SHP77 treated with DMSO at 0.1 percent for 48 hours (cell line): Measurements from ENCODE around the gene CCR4.
"Not testable (repeated sequence)": the region's sequence is repeated elsewhere in the genome, so short reads cannot be mapped to it uniquely, and the experiment has no call there.

Experiments used
- DNase-seq: peaks from one replicate; lab custom pipeline; 2025; lab: John Stamatoyannopoulos, UW

Gene CCR4

GRCh38 chr3:32951410-32951811 lies at the start of gene CCR4:
TSS of gene CCR4 (plus strand) at chr3:32951644. CDS start at chr3:32953423, 1,779 bp downstream.
- DNase-seq = no peak

GRCh38 chr3:32902887-32903371 lies 48.5 kb upstream of the CCR4 start:
- DNase-seq = peak; percentile 2

GRCh38 chr3:32903953-32904352 lies 47.5 kb upstream of the CCR4 start:
- DNase-seq = no peak

- DNase-seq = no peak
Measured at GRCh38 chr3:32909999-32910398, 41.4 kb upstream of the CCR4 start.

GRCh38 chr3:32910954-32911353 lies 40.5 kb upstream of the CCR4 start:
- no peak for DNase-seq

- DNase-seq = no peak
Measured at GRCh38 chr3:32912046-32912445, 39.4 kb upstream of the CCR4 start.

GRCh38 chr3:32913790-32914446 lies 37.5 kb upstream of the CCR4 start:
- DNase-seq = no peak

GRCh38 chr3:32919920-32920319 lies 31.5 kb upstream of the CCR4 start:
- no peak for DNase-seq

GRCh38 chr3:32922078-32922477 lies 29.4 kb upstream of the CCR4 start:
- DNase-seq = no peak

- no peak for DNase-seq
Measured at GRCh38 chr3:32930161-32930560, 21.3 kb upstream of the CCR4 start.

GRCh38 chr3:32931273-32931672 lies 20.2 kb upstream of the CCR4 start:
- DNase-seq = not testable (repeated sequence)

GRCh38 chr3:32934150-32934742 lies 17.2 kb upstream of the CCR4 start:
- no peak for DNase-seq

- DNase-seq = no peak
Measured at GRCh38 chr3:32937331-32937730, 14.1 kb upstream of the CCR4 start.

- not testable (repeated sequence) for DNase-seq
Measured at GRCh38 chr3:32939531-32940284, 11.7 kb upstream of the CCR4 start.

GRCh38 chr3:32940726-32941125 lies 10.7 kb upstream of the CCR4 start:
- DNase-seq = no peak

GRCh38 chr3:32945136-32945535 lies 6.3 kb upstream of the CCR4 start:
- no peak for DNase-seq

- DNase-seq = not testable (repeated sequence)
Measured at GRCh38 chr3:32945598-32945997, 5.8 kb upstream of the CCR4 start.

- DNase-seq = no peak
Measured at GRCh38 chr3:32946973-32947788, 4.3 kb upstream of the CCR4 start.

GRCh38 chr3:32947789-32948238 lies 3.6 kb upstream of the CCR4 start:
- DNase-seq = peak; percentile 84

- no peak for DNase-seq
Measured at GRCh38 chr3:32948625-32949445, 2.6 kb upstream of the CCR4 start.

- no peak for DNase-seq
Measured at GRCh38 chr3:32950516-32950915, 928 bp upstream of the CCR4 start.
